Measurements from ENCODE around the gene PCDHB14. TPM values are rescaled to one million over a fixed set of nuclear protein-coding genes. Genes with fewer than 3 reads are reported as not detected.

Gene PCDHB14
- polyA plus RNA-seq, 1 experiment, result 0.42 TPM

- Histone ChIP-seq H3K4me3 (ENCODE audit: low read depth, low read length) (no peak overlapping the region), H3K36me3 (ENCODE audit: control insufficient read depth, insufficient read depth, low read length) (no peaks in the 10 kb centered on the region), H3K27me3 (ENCODE audit: control insufficient read depth, insufficient read depth, low read length) (no peaks in the 10 kb centered on the region)
- ChIA-PET POLR2A (no interaction called here), CTCF (no interaction called here)
- no peak for DNase-seq (ENCODE audit: low read depth)
- TF ChIP-seq CTCF (IDR thresholded peaks at IDR 0.05; ENCODE audit: insufficient read depth, low read depth, low read length), result no peak
Observed at GRCh38 chr5:141258464-141258863, 35.3 kb downstream of the PCDHB14 start.

DNA sequence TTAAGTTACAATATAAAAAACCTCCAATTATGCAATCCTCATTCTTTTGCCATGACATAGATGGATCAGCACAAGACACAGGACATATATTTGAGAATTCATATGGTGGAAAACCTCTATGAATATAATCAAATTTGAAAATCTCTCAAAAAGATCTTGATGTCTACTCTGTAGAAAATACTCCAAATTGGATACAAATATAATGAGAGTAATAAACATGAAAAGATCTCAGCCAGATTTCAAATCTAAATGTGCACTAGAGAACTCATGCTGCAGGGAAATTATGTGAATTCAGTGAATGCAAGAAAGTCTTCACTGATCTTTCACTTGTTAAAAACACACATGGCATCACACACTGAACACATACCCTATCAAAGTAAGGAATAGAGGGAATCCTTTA is 35.8 kb downstream of the PCDHB14 start:
- CTCF ChIA-PET, result no interaction called here
- H3K4me3 ChIP-seq (ENCODE audit: low read depth, low read length), result no peak overlapping the region
- no peak for TF ChIP-seq CTCF (IDR thresholded peaks at IDR 0.05; ENCODE audit: insufficient read depth, low read depth, low read length)
- H3K27me3 ChIP-seq (ENCODE audit: control insufficient read depth, insufficient read depth, low read length), result no peaks in the 10 kb centered on the region
- POLR2A ChIA-PET, result no interaction called here
- DNase-seq (ENCODE audit: low read depth), result no peak
- no peaks in the 10 kb centered on the region for H3K36me3 ChIP-seq (ENCODE audit: control insufficient read depth, insufficient read depth, low read length)

DNA sequence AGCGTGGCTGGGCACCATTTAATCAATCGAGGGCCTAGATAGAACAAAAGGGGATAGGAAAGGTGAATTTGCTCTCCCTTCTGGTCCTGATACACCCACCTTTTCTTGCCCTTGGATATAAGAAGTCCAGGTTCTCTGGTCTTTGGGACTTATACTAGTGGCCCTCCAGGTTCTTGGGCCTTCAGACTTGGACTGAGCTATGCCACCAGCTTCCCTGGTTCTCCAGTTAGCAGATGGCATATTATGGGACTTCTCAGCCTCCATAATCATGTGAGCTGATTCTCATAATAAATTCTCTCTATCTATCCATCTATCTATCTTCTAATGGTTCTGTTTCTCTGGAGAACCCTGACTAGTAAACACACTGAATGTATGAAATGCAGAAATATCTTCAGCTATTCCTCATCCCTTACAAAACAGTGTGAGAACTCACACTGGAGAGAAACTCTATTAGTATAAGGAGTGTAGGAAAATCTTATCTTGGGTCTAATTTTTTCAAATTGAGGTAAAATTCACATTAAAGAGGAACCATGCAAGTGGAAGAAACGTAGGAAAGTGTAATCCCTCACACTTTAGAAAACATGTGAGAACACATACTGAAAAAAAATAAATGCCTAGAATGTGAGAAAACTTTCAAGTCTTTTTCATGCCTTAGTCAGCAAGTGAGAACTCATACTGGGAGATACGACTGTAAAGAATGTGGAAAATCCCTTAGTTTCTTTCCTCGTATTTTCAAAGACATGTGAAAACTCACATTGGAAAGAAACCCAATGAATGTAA is 37.5 kb downstream of the PCDHB14 start:
- H3K36me3 ChIP-seq (ENCODE audit: control insufficient read depth, insufficient read depth, low read length), result no peaks in the 10 kb centered on the region
- no peak overlapping the region for H3K4me3 ChIP-seq (ENCODE audit: low read depth, low read length)
- ChIA-PET CTCF (no interaction called here), POLR2A (no interaction called here)
- no peak for DNase-seq (ENCODE audit: low read depth)
- TF ChIP-seq CTCF (IDR thresholded peaks at IDR 0.05; ENCODE audit: insufficient read depth, low read depth, low read length), result no peak
- no peaks in the 10 kb centered on the region for H3K27me3 ChIP-seq (ENCODE audit: control insufficient read depth, insufficient read depth, low read length)

GRCh38 chr5:141261238-141261546 is 38.0 kb downstream of the PCDHB14 start:
- ChIA-PET CTCF (no interaction called here), POLR2A (no interaction called here)
- no peak for DNase-seq (ENCODE audit: low read depth)
- H3K27me3 ChIP-seq (ENCODE audit: control insufficient read depth, insufficient read depth, low read length), result no peaks in the 10 kb centered on the region
- no peak for TF ChIP-seq CTCF (IDR thresholded peaks at IDR 0.05; ENCODE audit: insufficient read depth, low read depth, low read length)
- H3K4me3 ChIP-seq (ENCODE audit: low read depth, low read length), result no peak overlapping the region
- no peaks in the 10 kb centered on the region for H3K36me3 ChIP-seq (ENCODE audit: control insufficient read depth, insufficient read depth, low read length)

DNA sequence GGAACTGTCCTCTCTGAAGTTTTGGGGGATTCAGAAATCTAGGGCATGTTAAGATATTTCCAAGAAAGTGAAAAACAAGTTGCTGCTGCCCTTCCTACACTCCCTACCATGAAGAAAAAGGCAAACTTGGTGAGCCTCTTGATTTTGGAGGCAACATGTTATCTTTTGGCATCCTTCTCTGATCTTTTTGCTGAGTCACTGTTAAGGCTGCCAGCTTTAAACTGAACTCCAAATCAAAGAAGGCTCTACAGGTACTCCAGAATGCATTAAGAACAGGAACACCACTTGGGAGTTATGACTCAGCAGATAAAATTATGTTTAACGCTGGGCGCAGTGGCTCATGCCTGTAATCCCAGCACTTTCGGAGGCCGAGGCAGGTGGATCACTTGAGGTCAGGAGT is 46.1 kb downstream of the PCDHB14 start:
- Histone ChIP-seq H3K27me3 (ENCODE audit: control insufficient read depth, insufficient read depth, low read length) (no peaks in the 10 kb centered on the region), H3K36me3 (ENCODE audit: control insufficient read depth, insufficient read depth, low read length) (no peaks in the 10 kb centered on the region), H3K4me3 (ENCODE audit: low read depth, low read length) (no peak overlapping the region)
- ChIA-PET POLR2A (no interaction called here), CTCF (no interaction called here)
- no peak for DNase-seq (ENCODE audit: low read depth)
- TF ChIP-seq CTCF (IDR thresholded peaks at IDR 0.05; ENCODE audit: insufficient read depth, low read depth, low read length), result no peak

All from BJ (cell line).